HEK293T (cell line): ENCODE data around the gene RHBDD1.

ENCODE experiments used
- ELF4 ChIP-seq: fragments of 450-650 bp; IDR thresholded peaks from 2 replicates; pipeline ENCODE4 v1.6.1; 2017; ENCODE audit warnings: antibody characterized with exemption
- FOXA1 ChIP-seq: fragments of 450-650 bp; IDR thresholded peaks from 2 replicates; pipeline ENCODE4 v1.6.1; 2016; ENCODE audit warnings: mild to moderate bottlenecking
- HDGF ChIP-seq: fragments of 450-650 bp; IDR thresholded peaks from 2 replicates; pipeline ENCODE4 v1.6.1; 2017; ENCODE audit warnings: antibody characterized with exemption, borderline replicate concordance
- SUZ12 ChIP-seq: fragments of 450-650 bp; IDR thresholded peaks from 2 replicates; pipeline ENCODE4 v1.6.1; 2016; ENCODE audit warnings: mild to moderate bottlenecking

GRCh38 chr2:226788881-226789490 is 46.9 kb upstream of the RHBDD1 start:
- TF ChIP-seq HDGF (no peak), FOXA1 (no peak), SUZ12 (no peak), ELF4 (no peak)
